Caco-2 (cell line): ENCODE data around the gene FOXO1. TPM values are rescaled to one million over a fixed set of nuclear protein-coding genes. Genes with fewer than 3 reads are reported as not detected.

Source experiments
- BruUV-seq: library from RNA; stranded (reverse); fragments of 400-500 nt; replicated peaks from 2 replicates; lab custom pipeline; 2021; lab: Mats Ljungman, UMichigan
- CTCF ChIA-PET: fragments of 300-600 bp; sonication (Branson Sonifier 250); formaldehyde crosslinking; loops from one replicate; lab custom pipeline; 2022; ENCODE audit warnings: antibody characterized with exemption; lab: Charles Lee
- POLR2A ChIA-PET: fragments of 300-600 bp; sonication (Branson Sonifier 250); formaldehyde crosslinking; loops from one replicate; lab custom pipeline; 2022; ENCODE audit warnings: antibody characterized with exemption; lab: Charles Lee
- DNase-seq, 2 experiments: peaks; one replicate each; pipeline versions ENCODE4 v3.0.0 to v3.0.0-alpha.2; 2020 to 2022
- H3K27me3 ChIP-seq: replicated peaks from 2 replicates; pipeline ENCODE4 v1.6.0; 2011; ENCODE audit warnings: low read length; ENCODE audit not compliant: control insufficient read depth, insufficient read depth
- H3K36me3 ChIP-seq: 2 replicates; pipeline ENCODE4 v1.5.1; 2011; ENCODE audit warnings: low read length; ENCODE audit not compliant: control insufficient read depth, insufficient read depth
- H3K4me1 ChIP-seq: fragments of 250-450 bp; sonication (Bioruptor Pico); 2 replicates; pipeline ENCODE4 v1.5.1; 2020; ENCODE audit warnings: mild to moderate bottlenecking
- H3K4me3 ChIP-seq: 2 replicates; pipeline ENCODE4 v1.5.1; 2011; ENCODE audit warnings: low read depth, mild to moderate bottlenecking, control low read depth, low read length
- H3K9me3 ChIP-seq: fragments of 250-450 bp; sonication (Bioruptor Pico); 2 replicates; pipeline ENCODE4 v1.5.1; 2020; ENCODE audit warnings: mild to moderate bottlenecking, moderate library complexity
- H3K27ac Mint-ChIP-seq: one replicate; pipeline ENCODE4 v1.8.0; 2022; ENCODE audit warnings: mixed read lengths; ENCODE audit not compliant: unreplicated experiment
- H3K27me3 Mint-ChIP-seq: one replicate; pipeline ENCODE4 v1.8.0; 2022; ENCODE audit warnings: mixed read lengths; ENCODE audit not compliant: insufficient read depth, unreplicated experiment
- H3K36me3 Mint-ChIP-seq: one replicate; pipeline ENCODE4 v1.8.0; 2022; ENCODE audit warnings: mild to moderate bottlenecking, mixed read lengths; ENCODE audit not compliant: insufficient read depth, unreplicated experiment
- H3K4me1 Mint-ChIP-seq: one replicate; pipeline ENCODE4 v1.8.0; 2022; ENCODE audit warnings: low read depth, mixed read lengths; ENCODE audit not compliant: unreplicated experiment
- H3K4me3 Mint-ChIP-seq: one replicate; pipeline ENCODE4 v1.8.0; 2022; ENCODE audit warnings: mild to moderate bottlenecking, moderate library complexity, mixed read lengths; ENCODE audit not compliant: unreplicated experiment
- H3K9me3 Mint-ChIP-seq: one replicate; pipeline ENCODE4 v1.8.0; 2022; ENCODE audit warnings: mixed read lengths; ENCODE audit not compliant: unreplicated experiment
- CTCF ChIP-seq, 2 experiments: fragments of 200-600 bp in 1 of 2; IDR thresholded peaks; 1 replicate in 1 of 2; 2 replicates in 1 of 2; pipeline versions ENCODE4 v1.5.1 to v1.8.0; 2011 to 2022; ENCODE audit warnings: antibody characterized with exemption in 1 of 2, control low read depth in 1 of 2, inconsistent platforms in 1 of 2, low read depth in 1 of 2, low read length in 1 of 2, mild to moderate bottlenecking in 1 of 2, moderate library complexity in 1 of 2; ENCODE audit not compliant: insufficient read depth in 1 of 2, severe bottlenecking in 1 of 2, unreplicated experiment in 1 of 2
- intact Hi-C: fragments of 100-400 bp; cut with micrococcal nuclease; formaldehyde crosslinking; loops from one replicate; pipeline ENCODE4 v1.10.0; 2022; ENCODE audit not compliant: unreplicated experiment
- total RNA-seq: library from RNA; stranded (reverse); gene quantifications from 2 replicates; pipeline ENCODE4 v1.2.3, GENCODE V29; 2022

FOXO1 gene
- total RNA-seq, 1 experiment from 2014 or later: 10.4 TPM

GRCh38 chr13:40640845-40641458, 25.5 kb downstream of the FOXO1 start:
- Mint-ChIP-seq H3K9me3 (no peaks in the 10 kb centered on the region), H3K27me3 (no peaks in the 10 kb centered on the region), H3K4me1 (peaks cover 53% of the 10 kb centered on the region), H3K27ac (no peak overlapping the region), H3K36me3 (no peaks in the 10 kb centered on the region), H3K4me3 (no peak overlapping the region)
- Histone ChIP-seq H3K4me1 (peaks cover 27% of the 10 kb centered on the region), H3K4me3 (no peak overlapping the region), H3K9me3 (no peaks in the 10 kb centered on the region), H3K27me3 (no peaks in the 10 kb centered on the region), H3K36me3 (no peaks in the 10 kb centered on the region)
- no peak for TF ChIP-seq CTCF (IDR thresholded peaks at IDR 0.05; ENCODE audit: insufficient read depth in 1 of 2, low read depth in 1 of 2, low read length in 1 of 2, severe bottlenecking in 1 of 2, unreplicated experiment in 1 of 2)
- no peak for DNase-seq
- ChIA-PET CTCF (no interaction called here), POLR2A (no interaction called here)
- BruUV-seq: no TSS peak
- intact Hi-C loops: no loop called here

- POLR2A ChIA-PET: no interaction called here
- Histone ChIP-seq H3K27me3 (no peaks in the 10 kb centered on the region), H3K36me3 (no peaks in the 10 kb centered on the region), H3K4me3 (no peak overlapping the region), H3K9me3 (no peaks in the 10 kb centered on the region), H3K4me1 (peaks cover 22% of the 10 kb centered on the region)
- Mint-ChIP-seq H3K9me3 (no peaks in the 10 kb centered on the region), H3K4me1 (peaks cover 47% of the 10 kb centered on the region), H3K4me3 (no peak overlapping the region), H3K36me3 (no peaks in the 10 kb centered on the region), H3K27me3 (no peaks in the 10 kb centered on the region), H3K27ac (no peak overlapping the region)
- CTCF ChIA-PET: no interaction called here
- no peak for DNase-seq
- BruUV-seq: no TSS peak
- intact Hi-C loops: no loop called here
- TF ChIP-seq CTCF (IDR thresholded peaks at IDR 0.05; ENCODE audit: insufficient read depth in 1 of 2, low read depth in 1 of 2, low read length in 1 of 2, severe bottlenecking in 1 of 2, unreplicated experiment in 1 of 2): no peak
Observed at GRCh38 chr13:40640202-40640601, 26.2 kb downstream of the FOXO1 start.

- no TSS peak for BruUV-seq
- Histone ChIP-seq H3K4me1 (peaks cover 12% of the 10 kb centered on the region), H3K9me3 (no peaks in the 10 kb centered on the region), H3K36me3 (no peaks in the 10 kb centered on the region), H3K27me3 (no peaks in the 10 kb centered on the region), H3K4me3 (no peak overlapping the region)
- Mint-ChIP-seq H3K27ac (no peak overlapping the region), H3K27me3 (no peaks in the 10 kb centered on the region), H3K36me3 (no peaks in the 10 kb centered on the region), H3K4me1 (peaks cover 38% of the 10 kb centered on the region), H3K4me3 (no peak overlapping the region), H3K9me3 (no peaks in the 10 kb centered on the region)
- no peak for DNase-seq
- POLR2A ChIA-PET: no interaction called here
- CTCF ChIA-PET: no interaction called here
- no peak for TF ChIP-seq CTCF (IDR thresholded peaks at IDR 0.05; ENCODE audit: insufficient read depth in 1 of 2, low read depth in 1 of 2, low read length in 1 of 2, severe bottlenecking in 1 of 2, unreplicated experiment in 1 of 2)
- intact Hi-C loops: no loop called here
Observed at GRCh38 chr13:40639221-40639681, 27.2 kb downstream of the FOXO1 start.
